GM21529 (cell line): ENCODE data around the gene CAP1.
"Not testable (repeated sequence)": the region's sequence is repeated elsewhere in the genome, so short reads cannot be mapped to it uniquely, and the experiment has no call there.

Experiments used
- ATAC-seq: cut with Tn5 transposase; IDR thresholded peaks from one replicate; pipeline ENCODE4 v1.9.1; 2021; ENCODE audit not compliant: unreplicated experiment

The CAP1 gene

DNA sequence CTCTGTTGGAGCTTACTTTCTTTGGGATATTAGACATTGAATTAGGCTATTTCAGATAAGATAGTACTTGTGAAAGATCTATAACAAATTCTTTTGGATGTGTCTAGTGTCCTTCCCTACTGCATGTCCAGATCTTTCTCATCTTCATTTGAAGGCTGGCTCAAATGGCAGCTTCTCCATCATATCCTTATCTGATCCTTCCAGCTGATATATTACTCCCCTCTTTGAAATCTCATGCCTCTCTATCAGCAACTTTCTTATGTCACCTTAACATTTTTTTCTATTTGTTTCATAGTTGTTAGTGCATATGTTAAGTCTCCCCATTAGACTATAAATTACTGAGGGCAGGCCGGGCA lies 17.5 kb downstream of the CAP1 start:
- no peak for ATAC-seq

DNA sequence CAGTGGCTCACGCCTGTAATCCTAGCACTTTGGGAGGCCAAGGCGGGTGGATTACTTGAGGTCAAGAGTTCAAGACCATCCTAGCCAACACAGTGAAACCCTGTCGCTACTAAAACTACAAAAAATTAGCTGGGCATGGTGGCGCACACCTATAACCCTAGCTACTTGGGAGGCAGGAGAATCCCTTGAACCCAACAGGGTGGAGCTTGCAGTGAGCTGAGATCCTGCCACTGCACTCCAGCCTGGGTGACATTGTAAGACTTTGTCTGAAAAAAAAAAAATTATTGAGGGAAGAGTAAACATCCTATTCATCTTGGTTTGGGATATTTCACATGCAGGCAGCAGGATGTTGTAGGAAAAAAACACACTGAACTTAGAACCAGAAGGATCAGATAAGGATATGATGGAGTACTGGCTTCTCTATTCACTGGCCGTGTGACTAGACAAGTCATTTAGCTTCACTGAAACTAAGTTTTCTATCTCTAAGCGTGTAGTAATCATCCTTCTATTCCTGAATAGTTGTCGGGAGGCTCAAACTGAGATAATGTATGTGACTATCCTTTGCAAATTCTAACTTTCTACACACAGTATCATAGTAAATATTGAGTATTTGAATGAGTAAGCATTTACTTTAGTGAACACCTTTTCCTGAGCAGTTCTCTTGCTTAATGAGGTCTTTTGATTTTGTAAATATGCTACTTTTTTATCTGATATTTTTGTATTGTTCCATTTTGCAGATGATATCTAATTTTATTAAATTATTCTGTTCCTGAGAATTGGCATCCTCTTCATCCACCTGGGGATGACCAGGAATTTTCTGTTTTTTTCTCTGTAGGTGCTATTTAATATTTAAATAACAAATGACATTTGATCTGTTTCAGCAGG lies 18.2 kb downstream of the CAP1 start:
- no peak for ATAC-seq

- peak; percentile 57 for ATAC-seq
Observed at GRCh38 chr1:40059338-40059959, 18.9 kb downstream of the CAP1 start.

GRCh38 chr1:40059960-40060750 lies 19.6 kb downstream of the CAP1 start:
- ATAC-seq: no peak

DNA sequence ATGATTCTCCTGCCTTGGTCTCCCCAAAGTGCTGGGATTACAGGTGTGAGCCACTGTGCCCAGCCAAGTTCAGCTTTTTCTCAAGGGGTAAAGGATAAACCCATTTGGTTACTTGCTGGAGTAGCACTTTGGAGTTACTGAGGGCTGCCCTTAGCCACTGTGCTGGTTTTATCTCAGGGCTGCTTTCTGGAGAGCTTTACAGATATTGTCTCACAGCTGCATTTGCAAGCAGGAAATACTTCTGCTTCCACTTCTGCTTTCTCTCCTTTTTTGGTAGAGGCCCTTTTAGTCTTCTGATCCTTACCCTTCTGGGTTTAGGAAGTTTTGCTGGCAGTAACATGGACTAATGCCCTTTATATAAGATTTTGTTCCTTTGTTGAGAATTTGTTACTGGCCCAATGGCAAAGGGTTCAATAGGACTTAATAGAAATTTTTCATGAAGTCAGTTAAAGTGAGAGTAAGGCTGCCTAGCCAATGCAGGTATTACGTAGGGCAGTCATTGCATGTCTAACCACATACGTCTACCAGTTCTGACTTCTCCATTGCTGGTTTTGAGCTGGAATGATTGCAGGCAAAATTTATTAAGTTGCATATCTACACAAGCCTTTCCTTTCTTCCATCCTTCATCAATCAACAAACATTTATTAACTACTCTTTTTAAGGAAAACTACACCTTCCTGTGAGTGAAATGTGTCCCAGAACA lies 24.4 kb downstream of the CAP1 start:
- peak; percentile 89 for ATAC-seq

DNA sequence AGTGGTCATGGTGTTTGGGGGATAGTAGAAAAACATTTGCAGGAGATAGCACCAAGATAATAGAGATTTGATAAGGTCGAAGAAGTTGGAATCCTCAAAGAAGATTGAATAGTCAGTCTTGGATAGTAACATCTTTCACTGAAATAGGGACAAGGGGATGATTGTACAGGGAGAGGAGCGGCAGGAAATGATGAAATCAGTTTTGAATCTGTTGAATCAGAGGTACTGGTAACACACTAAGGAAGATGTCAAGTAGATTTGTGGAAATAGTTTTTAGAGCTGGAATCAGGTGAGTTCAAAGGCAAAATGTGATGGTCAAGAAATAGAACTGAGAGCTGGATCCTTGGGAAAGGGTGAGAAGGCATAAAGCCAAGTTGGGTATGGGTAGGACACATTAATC lies 26.5 kb downstream of the CAP1 start:
- ATAC-seq: no peak

DNA sequence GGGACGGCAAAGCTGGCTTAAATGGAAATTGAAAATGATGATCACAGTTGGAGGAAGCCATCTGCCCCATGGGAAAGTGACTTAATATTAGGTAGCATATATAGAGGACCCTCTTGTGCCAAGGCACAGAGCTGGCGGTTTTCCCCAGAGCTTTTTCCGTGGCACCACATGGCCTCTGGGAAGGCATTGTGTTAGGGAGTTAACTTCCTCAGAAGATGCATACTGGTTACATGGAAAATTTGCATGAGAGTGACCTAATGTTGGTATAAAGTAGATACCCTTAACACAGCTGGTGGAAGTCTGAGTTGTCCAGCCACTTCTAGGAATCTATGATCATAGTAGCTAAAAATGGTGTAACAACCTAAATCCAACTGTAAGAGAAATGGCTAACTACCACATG lies 27.3 kb downstream of the CAP1 start:
- ATAC-seq: no peak

- ATAC-seq: no peak
Observed at GRCh38 chr1:40072142-40072541, 31.6 kb downstream of the CAP1 start.

DNA sequence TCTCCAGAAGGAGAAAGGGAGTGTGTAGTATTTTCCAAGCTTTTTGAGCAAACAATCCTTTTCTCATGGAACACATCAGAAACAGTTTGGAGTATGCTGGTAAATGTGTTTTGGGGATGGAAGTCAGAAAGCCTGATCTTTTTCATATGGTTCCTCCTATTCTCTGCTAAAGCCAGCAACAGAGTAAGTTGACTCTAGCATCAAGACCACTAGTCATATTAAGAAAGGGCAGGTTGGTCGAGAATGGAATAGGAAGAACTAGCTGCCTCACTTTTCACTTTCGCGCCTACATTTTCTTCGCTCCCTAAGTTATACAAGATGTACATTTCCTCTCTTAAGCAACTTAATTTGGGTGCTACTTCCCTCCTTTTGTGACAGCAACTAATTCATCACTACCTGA lies 32.5 kb downstream of the CAP1 start:
- ATAC-seq: no peak

GRCh38 chr1:40075266-40075665 lies 34.7 kb downstream of the CAP1 start:
- ATAC-seq: no peak

DNA sequence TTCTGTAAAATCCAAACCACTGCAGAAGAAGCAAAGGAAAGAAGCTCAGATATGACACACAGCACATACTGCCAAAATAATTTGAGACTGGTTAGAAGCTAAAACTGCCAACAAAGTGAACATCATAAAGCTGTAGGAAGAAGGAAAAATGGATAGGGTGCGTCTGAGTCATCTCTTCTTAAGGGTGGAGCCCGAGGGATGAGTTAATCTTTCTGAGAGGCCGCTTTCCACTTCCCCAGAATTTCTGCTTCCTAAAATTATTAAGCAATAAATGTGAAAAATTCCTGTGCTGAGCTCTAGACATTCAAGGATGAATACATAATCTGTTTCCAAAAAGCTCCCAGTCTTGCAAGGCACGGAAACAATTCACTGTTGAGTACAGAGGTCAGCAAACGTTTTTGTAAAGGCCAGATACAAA lies 36.4 kb downstream of the CAP1 start:
- ATAC-seq: no peak

- ATAC-seq: no peak
Observed at GRCh38 chr1:40078512-40079333, 38.2 kb downstream of the CAP1 start.

DNA sequence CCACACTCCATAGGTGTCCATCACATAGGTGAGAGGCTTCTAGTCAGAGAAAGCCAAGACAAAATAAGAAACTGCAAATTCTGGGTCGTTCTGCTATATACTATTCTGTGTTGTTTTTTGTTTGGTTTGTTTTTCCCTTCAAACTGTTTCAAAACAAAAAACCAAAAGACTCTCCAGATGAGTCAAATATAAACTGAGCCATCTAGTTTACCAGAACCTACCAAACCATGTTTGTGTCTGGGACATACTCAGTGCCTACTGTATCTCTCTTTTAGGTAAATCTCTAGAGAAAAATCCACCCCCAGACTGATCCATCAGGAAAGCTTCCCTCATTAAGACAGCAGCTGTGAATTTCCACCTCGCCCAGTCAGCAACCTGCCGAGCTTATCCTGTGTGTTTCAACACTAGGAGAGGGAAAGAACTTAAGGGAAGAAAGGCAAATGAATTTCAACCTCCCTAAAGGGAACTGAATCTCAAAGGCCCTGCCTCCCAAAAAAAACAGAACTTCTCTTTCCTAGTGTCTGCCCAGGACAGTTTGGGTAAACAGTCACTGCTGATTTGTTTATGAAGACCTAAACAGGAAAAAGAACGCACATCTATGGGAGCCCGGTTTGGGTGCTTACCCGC lies 39.4 kb downstream of the CAP1 start:
- ATAC-seq: no peak

GRCh38 chr1:40081871-40082270 lies 41.3 kb downstream of the CAP1 start:
- no peak for ATAC-seq

- ATAC-seq: not testable (repeated sequence)
Observed at GRCh38 chr1:40084750-40085149, 44.2 kb downstream of the CAP1 start.

DNA sequence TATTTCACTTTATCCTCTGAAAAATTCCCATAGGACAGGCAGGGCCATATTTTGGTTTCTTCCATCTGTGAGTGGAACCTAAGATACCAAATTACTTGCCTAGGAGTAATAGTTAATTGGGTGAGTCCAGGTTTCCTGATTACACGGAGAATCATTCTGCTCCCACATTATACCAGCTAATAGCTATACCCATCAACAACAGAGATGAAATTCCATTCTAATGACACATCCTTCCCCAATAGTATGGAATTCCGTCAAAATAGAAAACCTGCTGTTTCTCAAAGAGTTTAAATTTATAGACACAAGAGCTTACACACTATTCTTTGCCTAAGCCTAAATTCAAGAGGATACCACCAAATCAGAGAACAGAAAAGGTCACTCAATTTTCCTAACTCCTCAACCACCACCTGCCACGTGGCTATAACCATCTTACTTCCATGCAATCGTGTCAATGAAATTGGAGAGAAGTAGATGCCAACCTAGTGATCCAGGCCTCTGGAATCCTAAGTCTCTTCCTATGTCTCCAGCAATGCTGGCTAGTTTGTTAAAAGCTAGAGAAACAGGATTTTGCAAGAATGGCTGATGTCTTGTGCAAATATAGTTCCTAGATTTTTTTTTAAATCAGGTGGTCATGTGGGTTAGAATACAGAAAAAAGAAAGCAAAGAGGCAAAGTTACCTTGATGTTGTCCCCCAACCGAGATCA lies 50.3 kb downstream of the CAP1 start:
- no peak for ATAC-seq

DNA sequence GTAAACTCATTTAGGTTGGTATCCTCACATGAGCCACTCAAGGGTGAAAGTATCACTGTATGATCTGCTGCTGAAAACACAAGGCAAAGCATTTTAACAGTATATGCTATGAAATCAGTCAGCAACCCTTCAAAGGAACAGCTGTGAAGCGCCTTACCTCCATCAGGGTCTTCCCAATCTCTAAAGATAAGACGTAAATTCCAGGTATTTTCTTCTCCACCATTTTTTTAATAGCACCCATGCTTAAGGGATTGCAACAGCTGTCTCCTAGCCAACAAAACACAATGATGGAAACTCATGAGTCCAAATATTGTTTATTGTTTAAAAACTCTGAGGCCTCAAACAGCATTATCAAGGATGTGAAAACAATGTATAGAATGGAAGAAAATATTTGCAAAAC lies 51.7 kb downstream of the CAP1 start:
- ATAC-seq: no peak

GRCh38 chr1:40092706-40093639 lies 52.4 kb downstream of the CAP1 start:
- no peak for ATAC-seq
